Neural progenitor cell (in vitro differentiated cells): Measurements from ENCODE around the gene SPOPL. TPM values are rescaled to one million over a fixed set of nuclear protein-coding genes. Genes with fewer than 3 reads are reported as not detected.

Experiments
- DNase-seq: peaks from one replicate; pipeline ENCODE4 v3.0.0-alpha.2; 2016; ENCODE audit warnings: low spot score
- H2AFZ ChIP-seq: fragments of 200-600 bp; sonication (generic); replicated peaks from 2 replicates; pipeline ENCODE4 v1.6.1; 2016; ENCODE audit warnings: antibody characterized with exemption
- H3F3A ChIP-seq: fragments of 200-600 bp; sonication (generic); 2 replicates; pipeline ENCODE4 v1.6.1; 2016; ENCODE audit warnings: antibody characterized with exemption, low read depth
- H3K27ac ChIP-seq: fragments of 200-600 bp; sonication (generic); 2 replicates; pipeline ENCODE4 v1.5.1; 2016; ENCODE audit warnings: mild to moderate bottlenecking
- H3K27me3 ChIP-seq: fragments of 200-600 bp; sonication (generic); 2 replicates; pipeline ENCODE4 v1.6.1; 2016; ENCODE audit warnings: mild to moderate bottlenecking, moderate library complexity
- H3K36me3 ChIP-seq: fragments of 200-600 bp; sonication (generic); 2 replicates; pipeline ENCODE4 v1.5.1; 2016
- H3K4me1 ChIP-seq: fragments of 200-600 bp; sonication (generic); 2 replicates; pipeline ENCODE4 v1.6.1; 2016; ENCODE audit warnings: mixed run types
- H3K4me2 ChIP-seq: fragments of 200-600 bp; sonication (generic); 2 replicates; pipeline ENCODE4 v1.6.1; 2016
- H3K4me3 ChIP-seq: fragments of 200-600 bp; sonication (generic); 2 replicates; pipeline ENCODE4 v1.5.1; 2016
- H3K79me2 ChIP-seq: fragments of 200-600 bp; sonication (generic); 2 replicates; pipeline ENCODE4 v1.6.1; 2016; ENCODE audit warnings: low read depth
- H3K9ac ChIP-seq: fragments of 200-600 bp; sonication (generic); 2 replicates; pipeline ENCODE4 v1.6.1; 2016
- H3K9me3 ChIP-seq: fragments of 200-600 bp; sonication (generic); 2 replicates; pipeline ENCODE4 v1.5.1; 2016; ENCODE audit warnings: low read depth
- H4K20me1 ChIP-seq: fragments of 200-600 bp; sonication (generic); 2 replicates; pipeline ENCODE4 v1.6.1; 2016; ENCODE audit warnings: low read depth
- H3K27ac Mint-ChIP-seq: 3 replicates; pipeline ENCODE4 v1.8.0; 2021; ENCODE audit warnings: mixed read lengths
- H3K27me3 Mint-ChIP-seq: 2 replicates; pipeline ENCODE4 v1.8.0; 2022; ENCODE audit warnings: low read depth, mild to moderate bottlenecking, inconsistent platforms, moderate library complexity, mixed read lengths; ENCODE audit not compliant: insufficient read depth
- H3K36me3 Mint-ChIP-seq: 3 replicates; pipeline ENCODE4 v1.8.0; 2021; ENCODE audit warnings: mixed read lengths
- H3K4me1 Mint-ChIP-seq: 3 replicates; pipeline ENCODE4 v1.8.0; 2021; ENCODE audit warnings: mixed read lengths
- H3K4me3 Mint-ChIP-seq: 3 replicates; pipeline ENCODE4 v1.8.0; 2021; ENCODE audit warnings: mild to moderate bottlenecking, moderate library complexity, mixed read lengths
- H3K9me3 Mint-ChIP-seq: 3 replicates; pipeline ENCODE4 v1.8.0; 2020; ENCODE audit warnings: mixed read lengths
- EZH2 ChIP-seq: fragments of 200-600 bp; sonication (generic); IDR thresholded peaks from 2 replicates; pipeline ENCODE4 v1.6.1; 2017; ENCODE audit warnings: antibody characterized with exemption, mild to moderate bottlenecking, moderate library complexity
- EZH2phosphoT487 ChIP-seq: fragments of 200-600 bp; sonication (generic); IDR thresholded peaks from 2 replicates; pipeline ENCODE4 v1.6.1; 2017; ENCODE audit warnings: antibody characterized with exemption
- total RNA-seq: library from RNA; depleted of rRNA; stranded (reverse); fragments of >200 nt; gene quantifications from 2 replicates; pipeline ENCODE4 v1.2.3, GENCODE V29; 2015; ENCODE audit warnings: low replicate concordance
- TF ChIP-seq, protein P1 (sequence below): fragments of 200-600 bp; sonication (generic); IDR thresholded peaks from 2 replicates; pipeline ENCODE4 v1.5.1; 2017; ENCODE audit warnings: antibody characterized with exemption, mild to moderate bottlenecking

SPOPL gene
- total RNA-seq, 1 donor from 2014 or later = 19.8 TPM

DNA sequence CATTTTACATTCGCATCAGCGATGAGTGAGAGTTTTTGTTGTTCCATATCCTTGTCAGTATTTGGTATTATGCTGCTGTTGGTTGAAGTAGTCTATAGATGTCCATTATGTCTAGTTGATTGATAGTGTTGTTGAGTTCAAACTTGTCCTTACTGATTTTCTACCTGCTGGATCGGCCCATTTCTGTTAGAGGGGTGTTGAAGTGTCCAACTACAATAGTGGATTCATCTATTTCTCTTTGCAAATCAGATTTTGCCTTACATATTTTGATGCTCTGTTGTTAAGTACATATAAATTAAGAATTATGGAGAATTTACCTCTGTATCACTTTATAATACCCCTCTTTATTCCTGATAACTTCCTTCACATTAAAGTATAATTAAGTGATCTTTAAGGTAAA lies 8.7 kb downstream of the SPOPL start:
- H3K9me3 ChIP-seq = no peaks in the 10 kb centered on the region
- Mint-ChIP-seq H3K9me3 (peaks cover 25% of the 10 kb centered on the region), H3K4me1 (peaks cover 3% of the 10 kb centered on the region), H3K27me3 (no peaks in the 10 kb centered on the region), H3K4me3 (no peak overlapping the region), H3K36me3 (peaks cover 23% of the 10 kb centered on the region), H3K27ac (no peak overlapping the region)
- peaks cover 3% of the 10 kb centered on the region for H3F3A ChIP-seq
- peaks cover 17% of the 10 kb centered on the region for H3K4me1 ChIP-seq
- no peak overlapping the region for H3K4me3 ChIP-seq
- no peak overlapping the region for H2AFZ ChIP-seq
- no peak overlapping the region for H3K27ac ChIP-seq
- H3K4me2 ChIP-seq = no peak overlapping the region
- TF ChIP-seq EZH2 = no peak
- DNase-seq = no peak
- H3K27me3 ChIP-seq = no peaks in the 10 kb centered on the region
- peaks cover 100% of the 10 kb centered on the region for H3K79me2 ChIP-seq
- peaks cover 48% of the 10 kb centered on the region for H4K20me1 ChIP-seq
- no peak overlapping the region for H3K9ac ChIP-seq
- H3K36me3 ChIP-seq = no peaks in the 10 kb centered on the region

DNA sequence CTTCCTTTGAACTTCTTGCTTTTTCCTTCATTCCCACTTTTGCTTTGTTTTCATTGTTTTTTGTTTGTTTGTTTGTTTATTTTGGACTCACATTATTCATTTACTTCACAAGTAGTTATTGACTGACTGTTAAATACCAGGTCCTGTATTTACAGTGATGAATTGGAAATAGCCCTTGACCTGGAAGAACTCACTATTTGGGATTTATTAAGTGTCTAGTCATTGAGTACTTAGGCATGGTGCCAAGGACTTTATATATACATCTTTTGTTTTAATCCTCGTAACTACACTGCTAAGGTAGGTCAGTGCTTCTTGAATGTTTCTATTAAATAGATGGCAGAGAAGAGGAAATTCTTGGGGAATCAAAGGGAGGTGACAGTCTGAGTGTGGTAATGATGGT lies 11.1 kb downstream of the SPOPL start:
- no peak for DNase-seq
- Histone ChIP-seq H3K27ac (no peak overlapping the region), H4K20me1 (peaks cover 39% of the 10 kb centered on the region), H3K4me1 (peaks cover 24% of the 10 kb centered on the region), H3K27me3 (no peaks in the 10 kb centered on the region), H3F3A (peaks cover 3% of the 10 kb centered on the region), H3K4me3 (no peak overlapping the region), H3K36me3 (no peaks in the 10 kb centered on the region), H2AFZ (no peak overlapping the region), H3K9ac (no peak overlapping the region), H3K9me3 (no peaks in the 10 kb centered on the region), H3K4me2 (no peak overlapping the region), H3K79me2 (peaks cover 100% of the 10 kb centered on the region)
- TF ChIP-seq EZH2 = no peak
- TF ChIP-seq, protein P1, sequence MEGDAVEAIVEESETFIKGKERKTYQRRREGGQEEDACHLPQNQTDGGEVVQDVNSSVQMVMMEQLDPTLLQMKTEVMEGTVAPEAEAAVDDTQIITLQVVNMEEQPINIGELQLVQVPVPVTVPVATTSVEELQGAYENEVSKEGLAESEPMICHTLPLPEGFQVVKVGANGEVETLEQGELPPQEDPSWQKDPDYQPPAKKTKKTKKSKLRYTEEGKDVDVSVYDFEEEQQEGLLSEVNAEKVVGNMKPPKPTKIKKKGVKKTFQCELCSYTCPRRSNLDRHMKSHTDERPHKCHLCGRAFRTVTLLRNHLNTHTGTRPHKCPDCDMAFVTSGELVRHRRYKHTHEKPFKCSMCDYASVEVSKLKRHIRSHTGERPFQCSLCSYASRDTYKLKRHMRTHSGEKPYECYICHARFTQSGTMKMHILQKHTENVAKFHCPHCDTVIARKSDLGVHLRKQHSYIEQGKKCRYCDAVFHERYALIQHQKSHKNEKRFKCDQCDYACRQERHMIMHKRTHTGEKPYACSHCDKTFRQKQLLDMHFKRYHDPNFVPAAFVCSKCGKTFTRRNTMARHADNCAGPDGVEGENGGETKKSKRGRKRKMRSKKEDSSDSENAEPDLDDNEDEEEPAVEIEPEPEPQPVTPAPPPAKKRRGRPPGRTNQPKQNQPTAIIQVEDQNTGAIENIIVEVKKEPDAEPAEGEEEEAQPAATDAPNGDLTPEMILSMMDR = no peak
- TF ChIP-seq EZH2phosphoT487 = no peak
- Mint-ChIP-seq H3K9me3 (peaks cover 32% of the 10 kb centered on the region), H3K27ac (no peak overlapping the region), H3K4me3 (no peak overlapping the region), H3K27me3 (no peaks in the 10 kb centered on the region), H3K36me3 (peaks cover 26% of the 10 kb centered on the region), H3K4me1 (no peaks in the 10 kb centered on the region)

DNA sequence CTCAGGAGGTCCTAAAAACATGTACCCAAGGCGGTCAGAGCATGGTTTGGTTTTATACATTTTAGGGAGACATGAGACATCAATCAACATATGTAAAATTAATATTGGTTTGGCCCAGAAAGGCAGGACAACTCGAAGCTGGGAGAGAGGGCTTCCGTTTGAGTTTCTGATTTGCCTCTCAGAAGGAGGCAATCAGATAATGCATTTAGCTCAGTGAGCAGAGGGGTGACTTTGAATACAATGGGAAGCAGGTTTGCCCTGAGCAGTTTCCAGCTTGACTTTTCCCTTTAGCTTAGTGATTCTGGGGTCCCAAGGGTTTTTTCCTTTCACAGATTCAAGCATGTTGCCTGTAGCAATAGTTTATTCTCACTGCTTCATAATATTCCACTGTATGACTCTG lies 12.6 kb downstream of the SPOPL start:
- no peaks in the 10 kb centered on the region for H3K27me3 ChIP-seq
- H3K9ac ChIP-seq = no peak overlapping the region
- Mint-ChIP-seq H3K4me1 (no peaks in the 10 kb centered on the region), H3K27ac (no peak overlapping the region), H3K36me3 (peaks cover 25% of the 10 kb centered on the region), H3K4me3 (no peak overlapping the region), H3K9me3 (peaks cover 32% of the 10 kb centered on the region), H3K27me3 (no peaks in the 10 kb centered on the region)
- H4K20me1 ChIP-seq = peaks cover 40% of the 10 kb centered on the region
- no peak overlapping the region for H2AFZ ChIP-seq
- H3K4me1 ChIP-seq = peaks cover 24% of the 10 kb centered on the region
- no peak overlapping the region for H3K4me3 ChIP-seq
- peaks cover 98% of the 10 kb centered on the region for H3K79me2 ChIP-seq
- H3K9me3 ChIP-seq = no peaks in the 10 kb centered on the region
- peak; percentile 19 for DNase-seq
- H3K4me2 ChIP-seq = no peak overlapping the region
- TF ChIP-seq EZH2 = no peak
- TF ChIP-seq, protein P1 = no peak
- TF ChIP-seq EZH2phosphoT487 = no peak
- peaks cover 3% of the 10 kb centered on the region for H3F3A ChIP-seq
- no peak overlapping the region for H3K27ac ChIP-seq
- no peaks in the 10 kb centered on the region for H3K36me3 ChIP-seq

DNA sequence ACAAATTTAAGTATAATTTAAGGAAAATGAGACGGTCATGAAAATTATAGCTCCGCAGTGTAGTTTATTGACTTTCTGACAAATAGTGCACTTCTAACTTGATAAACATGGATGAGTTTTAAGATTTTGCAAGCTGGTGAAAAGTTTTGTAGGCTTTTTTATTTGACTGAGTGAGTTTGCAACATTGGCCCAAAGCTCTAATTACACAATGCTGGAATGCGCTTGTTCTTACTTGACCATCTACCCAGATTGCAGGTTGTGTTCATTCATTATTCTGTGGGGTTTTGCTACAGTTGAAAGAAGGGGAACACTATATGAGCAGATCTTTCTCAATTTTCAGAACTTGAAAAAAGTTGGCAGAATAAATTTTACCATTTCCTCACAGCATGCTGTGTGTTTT lies 13.5 kb downstream of the SPOPL start:
- H3K9me3 ChIP-seq = no peaks in the 10 kb centered on the region
- peaks cover 19% of the 10 kb centered on the region for H3K36me3 Mint-ChIP-seq
- no peaks in the 10 kb centered on the region for H3K36me3 ChIP-seq
- H3K4me3 ChIP-seq = no peak overlapping the region
- TF ChIP-seq EZH2 (no peak), EZH2phosphoT487 (no peak)
- TF ChIP-seq, protein P1 = no peak
- no peak overlapping the region for H3K9ac ChIP-seq
- no peaks in the 10 kb centered on the region for H3K27me3 ChIP-seq
- no peak for DNase-seq
- H3K9me3 Mint-ChIP-seq = peaks cover 27% of the 10 kb centered on the region
- H3K27ac ChIP-seq = no peak overlapping the region
- peaks cover 98% of the 10 kb centered on the region for H3K79me2 ChIP-seq
- peaks cover 43% of the 10 kb centered on the region for H4K20me1 ChIP-seq
- no peaks in the 10 kb centered on the region for H3K27me3 Mint-ChIP-seq
- no peak overlapping the region for H3K27ac Mint-ChIP-seq
- no peak overlapping the region for H3K4me3 Mint-ChIP-seq
- no peaks in the 10 kb centered on the region for H3K4me1 Mint-ChIP-seq
- peak overlapping the region; percentile 36 for H3K4me2 ChIP-seq
- H3K4me1 ChIP-seq = peaks cover 24% of the 10 kb centered on the region
- no peak overlapping the region for H2AFZ ChIP-seq
- peaks cover 3% of the 10 kb centered on the region for H3F3A ChIP-seq
